Measurements from ENCODE around the gene RPS16.

RPS16 gene

DNA sequence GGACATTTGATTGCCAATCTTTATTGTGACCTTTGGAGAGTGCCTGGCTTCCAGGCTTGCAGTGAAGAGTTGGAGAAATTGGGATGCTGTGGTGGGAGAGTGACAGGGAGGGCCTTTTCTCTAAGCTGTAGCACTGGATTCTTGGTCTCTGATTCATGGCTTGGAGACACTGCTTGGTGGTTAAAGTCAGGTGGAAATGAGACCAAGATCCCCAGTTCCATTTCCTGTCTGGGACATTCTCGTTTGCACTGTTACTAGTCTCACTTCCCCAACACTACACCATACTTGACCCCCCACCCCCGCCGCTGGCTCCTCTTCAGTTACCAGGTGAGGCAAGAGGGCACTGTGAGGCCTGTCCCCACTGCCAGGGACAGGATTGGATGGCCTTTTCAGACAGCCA lies 12.5 kb upstream of the RPS16 start:
- DNase-seq, result peak; percentile 69

- no peak for DNase-seq
Observed at GRCh38 chr19:39446365-39447084, 10.8 kb upstream of the RPS16 start.

DNA sequence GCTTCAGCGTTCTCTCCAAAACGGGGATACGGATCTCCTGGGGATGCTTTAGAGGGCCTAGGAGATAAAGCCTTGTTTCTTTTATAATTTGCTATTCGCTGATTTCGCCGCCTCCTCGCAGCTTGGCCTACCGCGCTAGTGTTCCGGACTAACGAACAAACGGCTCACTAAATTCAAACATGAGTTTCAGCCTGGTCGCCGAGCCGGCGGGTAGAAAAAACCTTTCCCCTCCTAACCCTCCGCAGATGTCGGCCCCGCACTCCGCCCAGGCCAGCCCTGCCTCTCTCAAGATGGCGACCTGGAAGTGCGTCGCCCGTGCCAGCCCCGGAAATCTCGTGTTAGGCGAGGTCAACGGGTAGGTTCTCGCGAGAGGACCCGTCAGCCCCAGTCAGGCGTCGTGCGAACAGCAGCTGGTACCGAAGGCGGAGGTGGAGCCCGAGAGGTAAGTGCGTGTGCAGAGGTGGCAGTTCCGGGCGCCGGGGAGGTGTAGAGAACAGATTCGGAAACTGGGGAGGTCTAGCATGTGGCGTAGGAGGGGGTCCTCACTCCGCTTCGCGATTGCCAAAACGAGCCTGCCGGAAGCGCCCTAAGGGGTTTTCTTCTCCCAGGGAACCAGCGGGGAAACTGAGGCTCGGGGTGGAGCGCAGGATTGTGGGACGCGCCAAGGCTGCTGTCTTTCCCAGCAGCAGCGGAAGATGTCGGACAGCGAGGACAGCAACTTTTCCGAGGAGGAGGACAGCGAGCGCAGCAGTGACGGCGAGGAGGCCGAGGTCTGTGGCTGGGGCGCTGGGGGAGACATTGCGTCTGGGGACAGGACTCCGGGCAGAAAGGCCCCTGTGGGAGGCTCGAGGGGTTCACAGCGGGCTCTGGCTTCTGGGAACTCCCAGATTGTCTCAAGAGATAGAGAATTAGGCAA lies 9.7 kb upstream of the RPS16 start, which contains the start of gene SUPT5H:
SUPT5H (plus strand) TSS at position 387 of the 916 bp plus-strand sequence; CDS start at position 696, 309 bp downstream.
- DNase-seq, result peak; percentile 99

DNA sequence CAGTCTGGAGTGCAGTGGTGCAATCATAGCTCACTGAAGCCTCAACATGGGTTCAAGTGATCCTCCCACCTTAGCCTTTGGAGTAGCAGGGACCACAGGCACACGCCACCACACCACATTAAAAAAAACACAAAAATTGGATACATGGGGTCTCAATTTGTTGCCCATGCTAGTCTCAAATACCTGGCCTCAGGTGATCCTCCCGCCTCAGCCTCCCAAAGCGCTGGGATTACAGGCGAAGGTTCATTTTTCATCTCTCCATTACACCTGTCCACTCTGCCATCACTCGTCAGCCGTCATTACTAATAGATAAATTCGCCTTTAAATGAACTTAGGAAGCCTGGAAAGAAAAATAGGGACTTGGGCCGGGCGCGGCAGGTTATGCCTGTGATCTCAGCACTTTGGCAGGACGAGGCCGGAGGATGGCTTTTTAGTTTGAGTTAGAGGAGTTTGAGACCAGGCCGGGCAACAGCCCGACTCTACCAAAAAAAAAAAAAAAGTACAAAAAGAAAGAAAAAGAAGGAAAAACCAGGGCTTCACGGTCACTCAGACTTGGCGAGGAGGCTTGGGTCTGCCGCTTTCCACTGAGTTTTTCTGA lies 8.9 kb upstream of the RPS16 start:
- peak; percentile 25 for DNase-seq

DNA sequence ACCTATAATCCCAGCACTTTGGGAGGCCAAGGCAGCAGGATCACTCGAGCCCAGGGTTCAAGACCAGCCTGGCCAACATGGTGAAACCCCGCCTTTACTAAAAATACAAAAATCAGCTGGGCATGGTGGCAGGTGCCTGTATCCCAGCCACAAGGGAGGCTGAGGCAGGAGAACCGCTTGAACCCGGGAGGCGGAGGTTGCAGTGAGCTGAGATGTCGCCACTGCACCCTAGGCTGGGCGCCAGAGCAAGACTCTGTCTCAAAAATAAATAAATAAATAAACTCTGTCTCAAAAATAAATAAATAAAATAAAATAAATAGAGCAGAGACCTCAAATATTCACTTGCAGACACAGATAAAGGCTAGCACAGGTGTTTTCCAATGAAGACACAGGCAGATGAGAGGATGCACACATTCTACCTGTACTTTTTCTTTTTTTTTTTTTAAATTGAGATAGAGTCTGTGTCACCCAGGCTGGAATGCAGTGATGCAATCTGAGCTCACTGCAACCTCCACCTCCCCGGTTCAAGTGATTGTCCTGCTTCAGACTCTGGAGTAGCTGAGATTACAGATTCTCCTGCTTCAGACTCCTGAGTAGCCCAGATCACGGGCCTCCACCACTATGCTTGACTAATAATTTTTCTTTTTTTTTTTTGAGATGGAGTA lies 2.7 kb upstream of the RPS16 start:
- no peak for DNase-seq

DNA sequence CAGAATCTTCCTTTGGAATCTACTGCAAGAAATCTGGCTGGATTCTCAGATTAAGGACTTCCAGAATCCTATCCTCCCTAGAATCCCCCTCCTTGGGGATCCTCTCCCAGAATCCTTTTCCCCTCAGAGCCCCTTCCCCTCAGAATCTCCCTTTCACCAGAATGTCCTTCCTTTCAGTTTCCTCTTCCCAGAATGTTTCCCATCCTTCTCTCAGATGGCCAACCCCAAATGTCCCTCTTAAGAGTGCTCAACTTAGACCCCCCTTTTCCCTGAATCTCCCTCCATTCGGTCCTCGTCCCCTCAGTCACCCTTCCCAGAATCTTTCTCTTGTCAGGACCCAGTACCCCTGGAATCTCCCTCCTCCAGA lies 584 bp upstream of the RPS16 start:
- DNase-seq, result peak; percentile 33

GRCh38 chr19:39434123-39435076 lies 1.3 kb downstream of the RPS16 start:
- no peak for DNase-seq

DNA sequence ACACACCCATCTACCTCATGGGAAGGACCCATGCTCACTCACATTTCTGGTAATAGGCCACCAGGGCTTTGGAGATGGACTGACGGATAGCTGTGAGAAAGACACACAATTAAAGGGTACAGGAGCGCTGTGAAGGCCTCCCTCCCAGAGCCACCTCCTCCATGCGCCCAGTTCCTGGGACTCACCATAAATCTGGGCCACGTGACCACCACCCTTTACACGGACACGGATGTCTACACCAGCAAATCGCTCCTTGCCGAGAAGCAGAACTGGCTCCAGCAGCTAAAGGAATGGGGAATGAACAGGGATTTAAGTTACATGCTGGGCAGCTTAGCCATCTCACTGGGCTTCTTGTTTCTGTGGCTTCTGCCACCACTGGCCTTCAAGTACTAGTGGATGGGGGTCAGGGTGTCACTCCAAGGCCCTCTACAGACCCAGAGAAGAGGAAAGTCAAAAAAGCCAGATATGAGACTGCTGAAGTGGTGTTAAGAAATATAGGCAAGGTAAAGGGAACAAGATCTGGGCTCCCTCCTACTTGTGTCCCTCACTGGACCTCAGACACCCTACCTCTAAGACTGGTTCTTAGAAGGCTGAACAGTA lies 2.2 kb downstream of the RPS16 start:
- DNase-seq, result no peak

DNA sequence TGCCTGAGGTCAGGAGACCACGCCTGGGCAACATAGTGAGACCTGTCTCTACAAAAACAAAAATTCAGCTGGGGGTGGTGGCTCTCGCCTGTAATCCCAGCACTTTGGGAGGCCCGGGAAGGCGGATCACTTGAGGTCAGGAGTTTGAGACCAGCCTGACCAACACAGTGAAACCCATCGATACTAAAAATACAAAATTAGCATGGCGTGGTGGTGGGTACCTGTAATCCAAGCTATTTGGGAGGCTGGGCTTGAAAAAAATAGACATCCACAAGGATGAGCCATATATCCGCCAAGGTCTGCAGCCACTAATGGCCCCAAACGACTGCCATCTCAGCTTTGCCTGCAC lies 3.1 kb downstream of the RPS16 start:
- DNase-seq, result no peak

- peak; percentile 98 for DNase-seq
Observed at GRCh38 chr19:39430675-39431593, 4.8 kb downstream of the RPS16 start.

DNA sequence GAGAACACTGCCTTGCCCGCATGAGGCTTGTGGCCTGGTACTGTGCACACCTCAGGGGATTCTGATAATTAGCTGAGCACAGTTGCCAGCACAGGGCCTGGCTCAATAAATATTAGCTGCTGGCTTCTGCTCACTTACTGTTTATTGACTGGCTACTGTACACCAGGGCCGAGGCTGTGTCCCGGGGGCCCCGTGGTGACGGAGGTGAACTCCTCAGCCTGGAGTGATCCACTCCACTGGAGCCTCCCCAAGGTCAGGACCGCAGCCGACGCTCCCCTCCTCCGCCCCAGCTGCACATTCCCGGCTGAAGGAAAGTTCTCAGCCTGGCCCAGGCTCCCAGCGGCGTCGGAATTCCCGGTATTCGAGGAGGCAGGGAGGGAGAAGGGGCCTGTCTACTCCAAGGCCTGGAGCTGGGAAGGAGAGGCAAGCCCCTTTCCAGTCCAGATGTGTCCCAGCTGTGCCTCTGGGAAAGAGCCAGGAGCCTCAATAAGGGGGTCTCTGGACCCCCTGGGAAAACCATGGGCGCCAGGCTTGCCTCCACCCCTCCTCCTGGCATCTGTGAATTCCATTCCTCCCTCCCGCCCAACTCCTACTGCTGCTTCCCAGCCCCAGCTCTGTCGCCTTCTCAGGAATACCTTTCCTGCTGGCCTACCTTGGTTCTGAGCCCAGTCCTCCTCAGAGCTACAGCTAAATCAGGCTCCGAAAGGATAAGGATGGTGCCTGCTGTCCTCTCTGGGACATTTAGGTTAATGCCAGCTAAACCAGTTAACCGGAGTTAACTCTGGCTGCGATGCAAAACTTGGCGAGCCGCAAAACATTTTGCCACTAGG lies 7.3 kb downstream of the RPS16 start:
- no peak for DNase-seq

- DNase-seq, result no peak
Observed at GRCh38 chr19:39427707-39428106, 8.0 kb downstream of the RPS16 start.

- DNase-seq, result no peak
Observed at GRCh38 chr19:39426170-39426569, 9.6 kb downstream of the RPS16 start.

GRCh38 chr19:39425744-39426143 lies 10.0 kb downstream of the RPS16 start:
- no peak for DNase-seq

- DNase-seq, result no peak
Observed at GRCh38 chr19:39424934-39425333, 10.8 kb downstream of the RPS16 start.

DNA sequence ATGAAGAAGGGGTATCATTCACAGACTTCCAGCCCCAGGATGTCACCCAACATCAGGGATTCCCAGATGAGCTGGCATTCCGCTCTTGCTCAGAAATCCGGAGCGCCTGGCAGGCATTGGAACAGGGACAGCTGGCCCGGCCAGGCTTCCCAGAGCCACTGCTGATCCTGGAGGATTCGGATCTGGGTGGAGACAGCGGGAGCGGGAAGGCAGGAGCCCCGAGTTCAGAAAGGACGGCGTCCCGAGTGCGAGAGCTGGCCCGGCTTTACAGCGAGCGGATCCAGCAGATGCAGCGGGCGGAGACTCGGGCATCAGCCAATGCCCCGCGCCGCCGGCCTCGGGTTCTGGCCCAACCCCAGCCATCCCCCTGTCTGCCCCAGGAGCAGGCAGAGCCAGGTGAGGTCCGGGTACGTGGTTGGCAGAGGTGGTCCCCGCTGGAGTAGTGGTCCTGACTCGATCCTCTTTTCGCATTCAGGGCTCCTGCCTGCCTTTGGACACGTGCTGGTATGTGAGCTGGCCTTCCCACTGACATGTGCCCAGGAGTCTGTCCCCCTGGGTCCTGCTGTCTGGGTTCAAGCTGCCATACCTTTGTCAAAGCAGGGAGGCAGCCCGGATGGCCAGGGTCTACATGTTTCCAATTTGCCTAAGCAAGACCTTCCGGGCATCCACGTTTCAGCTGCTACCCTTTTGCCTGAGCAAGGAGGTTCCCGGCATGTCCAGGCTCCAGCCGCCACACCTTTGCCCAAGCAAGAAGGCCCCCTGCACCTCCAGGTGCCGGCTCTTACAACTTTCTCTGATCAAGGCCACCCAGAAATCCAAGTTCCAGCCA lies 12.3 kb downstream of the RPS16 start:
- DNase-seq, result no peak

DNA sequence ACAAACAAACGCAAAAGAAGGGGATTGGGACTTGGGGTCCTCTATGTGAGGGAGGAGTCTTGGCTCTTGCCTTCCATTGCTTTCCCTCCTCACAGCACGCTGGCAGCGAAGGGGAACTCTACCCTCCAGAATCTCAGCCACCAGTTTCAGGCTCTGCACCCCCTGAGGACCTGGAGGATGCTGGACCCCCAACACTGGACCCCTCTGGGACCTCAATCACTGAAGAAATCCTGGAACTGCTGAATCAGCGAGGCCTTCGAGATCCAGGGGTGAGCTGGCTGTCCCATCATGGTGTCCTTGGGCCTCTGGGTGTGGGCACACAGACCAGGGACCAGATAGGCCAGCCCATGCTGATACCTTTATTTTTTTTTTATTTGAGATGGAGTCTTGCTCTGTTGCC lies 13.7 kb downstream of the RPS16 start:
- DNase-seq, result no peak

DNA sequence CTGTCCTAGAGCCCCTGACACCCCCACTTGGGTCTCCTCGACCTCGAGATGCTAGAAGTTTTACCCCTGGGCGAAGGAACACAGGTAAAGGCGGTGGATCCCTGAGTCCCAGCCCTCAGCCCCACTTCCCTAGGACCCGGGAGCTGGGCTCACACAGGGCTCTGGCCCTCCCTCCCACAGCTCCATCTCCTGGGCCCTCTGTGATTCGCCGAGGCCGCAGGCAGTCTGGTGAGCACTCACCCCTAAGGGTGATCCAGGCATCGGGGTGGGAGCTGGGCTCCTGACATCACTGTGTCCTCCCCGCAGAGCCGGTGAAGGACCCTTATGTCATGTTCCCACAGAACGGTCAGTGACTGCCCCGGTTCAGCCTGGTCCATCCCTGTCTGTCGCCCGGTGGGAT lies 15.0 kb downstream of the RPS16 start:
- no peak for DNase-seq

DNA sequence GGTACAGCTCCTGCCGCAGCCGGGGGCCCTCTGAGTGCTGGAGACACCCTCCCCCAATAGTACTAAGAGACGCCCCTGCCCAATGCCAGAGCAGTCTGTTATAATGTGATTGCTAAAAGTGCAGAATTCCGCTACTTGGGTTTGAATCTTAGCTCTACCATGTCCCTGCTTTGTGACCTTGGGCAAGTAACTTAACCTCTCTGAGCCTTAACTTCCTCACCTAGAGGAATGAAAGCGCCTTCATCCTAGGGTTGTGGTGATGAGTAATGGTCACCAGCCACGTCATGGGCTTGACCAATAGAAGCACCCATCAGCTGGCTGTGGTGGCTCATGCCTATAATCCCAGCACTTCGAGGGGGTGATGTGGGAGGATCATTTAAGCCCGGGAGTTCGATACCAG lies 16.7 kb downstream of the RPS16 start:
- peak; percentile 25 for DNase-seq
